A673 (cell line): ENCODE results near the gene SOX21.
A peak's percentile ranks its signal among the peaks of the same experiment; 100 is the strongest.

Experiments
- CTCF ChIP-seq: fragments of 300-800, 200-600 bp; sonication (generic); conservative IDR thresholded peaks from 2 replicates; pipeline ENCODE4 v1.5.1; 2017; ENCODE audit warnings: low read depth, mild to moderate bottlenecking, antibody characterized with exemption, low read length, moderate library complexity, mixed read lengths
- EZH2 ChIP-seq: fragments of 200-600 bp; sonication (generic); IDR thresholded peaks from 2 replicates; pipeline ENCODE4 v1.6.1; 2017; ENCODE audit warnings: borderline replicate concordance, low read depth, mild to moderate bottlenecking, mixed read lengths, antibody characterized with exemption, low read length; ENCODE audit not compliant: poor library complexity, severe bottlenecking

DNA sequence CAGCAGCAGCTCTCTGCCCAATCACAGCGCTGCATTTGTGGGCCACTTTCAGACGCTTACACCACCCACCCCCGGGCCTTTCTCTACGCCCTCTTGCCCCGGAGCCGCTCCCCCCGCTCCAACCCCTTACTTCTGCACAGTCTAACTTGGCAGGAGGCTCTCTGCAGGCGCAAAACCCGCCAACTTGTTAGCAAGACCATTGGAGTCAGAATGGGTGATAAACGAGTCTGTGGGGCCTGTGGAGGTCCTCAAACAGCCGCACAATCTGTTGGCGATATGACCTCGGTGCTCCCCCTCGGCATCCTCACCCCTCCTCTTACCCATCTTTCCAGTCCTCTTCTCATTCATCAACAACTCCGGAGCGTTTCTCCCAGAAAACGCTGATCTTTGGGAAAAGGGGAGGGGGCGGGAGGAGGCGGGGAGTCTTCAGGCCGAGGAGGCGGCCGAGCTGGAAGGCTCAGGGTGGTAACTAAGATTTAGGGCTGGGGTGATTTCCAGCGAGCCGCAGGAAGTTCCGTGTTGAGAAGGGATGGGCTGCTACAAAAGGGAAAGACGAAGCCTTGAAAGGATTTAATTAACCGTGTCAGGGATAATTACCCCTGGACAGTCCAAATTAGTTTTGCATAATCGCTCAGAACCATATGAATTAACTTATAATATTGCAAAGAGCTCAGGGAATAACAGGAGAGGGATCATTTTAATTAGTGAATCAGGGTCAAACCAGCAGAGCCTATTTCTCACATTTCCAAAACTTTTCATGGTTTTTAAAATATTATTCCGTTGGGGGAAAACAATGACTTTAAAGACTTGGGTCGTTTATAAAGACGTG is 4.1 kb downstream of the SOX21 start:
- TF ChIP-seq CTCF: no peak
- TF ChIP-seq EZH2: peak; percentile 34
